C4-2B (cell line): ENCODE measurements around the gene ZNF284.
"Not testable (repeated sequence)": the region's sequence is repeated elsewhere in the genome, so short reads cannot be mapped to it uniquely, and the experiment has no call there.

Experiments used
- CTCF ChIP-seq: fragments of 450-650 bp; conservative IDR thresholded peaks from 2 replicates; pipeline ENCODE4 v1.5.1; 2017; ENCODE audit warnings: mild to moderate bottlenecking
- ZFX ChIP-seq: fragments of 450-650 bp; IDR thresholded peaks from 2 replicates; pipeline ENCODE4 v1.6.1; 2017

GRCh38 chr19:44121162-44121561 lies 49.2 kb downstream of the ZNF284 start:
- TF ChIP-seq CTCF, ZFX: not testable (repeated sequence)
